Gastrocnemius medialis (tissue), 4 donors: ENCODE measurements around the gene TSR3. TPM values are rescaled to one million over a fixed set of nuclear protein-coding genes. Genes with fewer than 3 reads are reported as not detected.

ENCODE experiments used
- ATAC-seq, 2 donors: fragments of 150-250 bp; one replicate each; pipeline ENCODE4 v1.9.1; 2016
- DNase-seq, 2 donors: peaks; one replicate each; pipeline ENCODE4 v3.0.0-alpha.2; 2019
- H3K27ac ChIP-seq, 4 donors: fragments of 200-600 bp; sonication (generic); 1 replicate in 1 of 4; 2 replicates in 3 of 4; pipeline ENCODE4 v1.5.1; 2016 to 2018; ENCODE audit warnings: mild to moderate bottlenecking in 2 of 4, moderate library complexity in 1 of 4
- H3K27me3 ChIP-seq, 3 donors: fragments of 200-600 bp; sonication (generic) in 2 of 3; 1 replicate in 1 of 3; 2 replicates in 2 of 3; pipeline versions ENCODE4 v1.5.1 to v1.6.0; 2016 to 2019; ENCODE audit warnings: mild to moderate bottlenecking in 1 of 3, moderate library complexity in 1 of 3
- H3K36me3 ChIP-seq, 2 donors: fragments of 200-600 bp; sonication (generic) in 1 of 2; one replicate each; pipeline ENCODE4 v1.5.1; 2017 to 2018
- H3K4me1 ChIP-seq, 2 donors: fragments of 200-600 bp; sonication (generic) in 1 of 2; one replicate each; pipeline ENCODE4 v1.5.1; 2016 to 2017; ENCODE audit warnings: mild to moderate bottlenecking in 2 of 2
- H3K4me3 ChIP-seq, 4 donors: fragments of 200-600 bp; sonication (generic) in 3 of 4; 1 replicate in 1 of 4; 2 replicates in 3 of 4; pipeline ENCODE4 v1.5.1; 2016 to 2019; ENCODE audit warnings: mild to moderate bottlenecking in 2 of 4
- H3K9me3 ChIP-seq, 3 donors: fragments of 200-600 bp; sonication (generic) in 2 of 3; 1 replicate in 1 of 3; 2 replicates in 2 of 3; pipeline ENCODE4 v1.5.1; 2016 to 2019
- POLR2A ChIP-seq, 2 donors: fragments of 450-650 bp; IDR thresholded peaks; one replicate each; pipeline ENCODE4 v1.6.1; 2017; ENCODE audit warnings: antibody characterized with exemption in 2 of 2, mild to moderate bottlenecking in 2 of 2, moderate library complexity in 2 of 2
- in situ Hi-C, 4 donors: fragments of 200-750 bp; cut with MboI; loops; one replicate each; pipeline versions ENCODE4 v1.15.0 to v1.8.0; 2017; ENCODE audit warnings: low sequenced_read_pairs in 4 of 4
- intact Hi-C: fragments of 100-400 bp; cut with DNase I; formaldehyde crosslinking; loops from one replicate; pipeline ENCODE4 v1.15.1; 2023; ENCODE audit warnings: low total_unique reads
- total RNA-seq, 4 donors: library from RNA; depleted of rRNA; stranded (reverse); fragments of >200 nt; gene quantifications; one replicate each; pipeline versions ENCODE4 v1.1.0 to v1.2.3, GENCODE V29; 2016
- TF ChIP-seq, protein P1 (sequence below), 5 experiments: fragments of 450-650 bp in 3 of 5; fragments of 200-600 bp in 2 of 5; sonication (generic) in 2 of 5; IDR thresholded peaks in 4 of 5; conservative IDR thresholded peaks in 1 of 5; 1 replicate in 4 of 5; 2 replicates in 1 of 5; pipeline ENCODE4 v1.5.1; 2016 to 2019; ENCODE audit warnings: antibody characterized with exemption in 5 of 5, mild to moderate bottlenecking in 3 of 5, moderate library complexity in 3 of 5

TSR3 gene
- total RNA-seq, 4 donors from 2014 or later = 63.3 to 103 (median 72.4) TPM

GRCh38 chr16:1341495-1342420 is 9.9 kb downstream of the TSR3 start:
- TF ChIP-seq, protein P1, sequence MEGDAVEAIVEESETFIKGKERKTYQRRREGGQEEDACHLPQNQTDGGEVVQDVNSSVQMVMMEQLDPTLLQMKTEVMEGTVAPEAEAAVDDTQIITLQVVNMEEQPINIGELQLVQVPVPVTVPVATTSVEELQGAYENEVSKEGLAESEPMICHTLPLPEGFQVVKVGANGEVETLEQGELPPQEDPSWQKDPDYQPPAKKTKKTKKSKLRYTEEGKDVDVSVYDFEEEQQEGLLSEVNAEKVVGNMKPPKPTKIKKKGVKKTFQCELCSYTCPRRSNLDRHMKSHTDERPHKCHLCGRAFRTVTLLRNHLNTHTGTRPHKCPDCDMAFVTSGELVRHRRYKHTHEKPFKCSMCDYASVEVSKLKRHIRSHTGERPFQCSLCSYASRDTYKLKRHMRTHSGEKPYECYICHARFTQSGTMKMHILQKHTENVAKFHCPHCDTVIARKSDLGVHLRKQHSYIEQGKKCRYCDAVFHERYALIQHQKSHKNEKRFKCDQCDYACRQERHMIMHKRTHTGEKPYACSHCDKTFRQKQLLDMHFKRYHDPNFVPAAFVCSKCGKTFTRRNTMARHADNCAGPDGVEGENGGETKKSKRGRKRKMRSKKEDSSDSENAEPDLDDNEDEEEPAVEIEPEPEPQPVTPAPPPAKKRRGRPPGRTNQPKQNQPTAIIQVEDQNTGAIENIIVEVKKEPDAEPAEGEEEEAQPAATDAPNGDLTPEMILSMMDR (IDR thresholded peaks at IDR 0.05 in 4 of 5, conservative IDR thresholded peaks at IDR 0.05 in 1 of 5) = no peak
- TF ChIP-seq POLR2A (IDR thresholded peaks at IDR 0.05) = no peak
- DNase-seq = no peak
- ATAC-seq = no peak
- no peak overlapping the region for H3K4me3 ChIP-seq
- H3K4me1 ChIP-seq = peaks cover 4 to 12% of the 10 kb centered on the region in 2 donors
- no peaks in the 10 kb centered on the region for H3K36me3 ChIP-seq
- H3K27ac ChIP-seq = no peak overlapping the region
- in situ Hi-C loops (no loop called here), intact Hi-C loops (loop anchor here (5.0 kb wide), 1 partner anchor 34 kb away; the partner anchor contains the start of gene UBE2I)
- H3K27me3 ChIP-seq = no peaks in the 10 kb centered on the region
- no peaks in the 10 kb centered on the region for H3K9me3 ChIP-seq

- H3K36me3 ChIP-seq = no peaks in the 10 kb centered on the region
- no peak for ATAC-seq
- intact Hi-C loops = loop anchor here (5.0 kb wide), 1 partner anchor 34 kb away; the partner anchor contains the start of gene UBE2I
- no peak for DNase-seq
- in situ Hi-C loops = no loop called here
- H3K27me3 ChIP-seq = no peaks in the 10 kb centered on the region
- H3K4me1 ChIP-seq = peaks cover 4 to 12% of the 10 kb centered on the region in 2 donors
- H3K4me3 ChIP-seq = no peak overlapping the region
- TF ChIP-seq, protein P1 (IDR thresholded peaks at IDR 0.05 in 4 of 5, conservative IDR thresholded peaks at IDR 0.05 in 1 of 5) = no peak
- no peak for TF ChIP-seq POLR2A (IDR thresholded peaks at IDR 0.05)
- no peaks in the 10 kb centered on the region for H3K9me3 ChIP-seq
- H3K27ac ChIP-seq = no peak overlapping the region
These were observed 10.8 kb downstream of the TSR3 start for GRCh38 chr16:1340730-1341494.

DNA sequence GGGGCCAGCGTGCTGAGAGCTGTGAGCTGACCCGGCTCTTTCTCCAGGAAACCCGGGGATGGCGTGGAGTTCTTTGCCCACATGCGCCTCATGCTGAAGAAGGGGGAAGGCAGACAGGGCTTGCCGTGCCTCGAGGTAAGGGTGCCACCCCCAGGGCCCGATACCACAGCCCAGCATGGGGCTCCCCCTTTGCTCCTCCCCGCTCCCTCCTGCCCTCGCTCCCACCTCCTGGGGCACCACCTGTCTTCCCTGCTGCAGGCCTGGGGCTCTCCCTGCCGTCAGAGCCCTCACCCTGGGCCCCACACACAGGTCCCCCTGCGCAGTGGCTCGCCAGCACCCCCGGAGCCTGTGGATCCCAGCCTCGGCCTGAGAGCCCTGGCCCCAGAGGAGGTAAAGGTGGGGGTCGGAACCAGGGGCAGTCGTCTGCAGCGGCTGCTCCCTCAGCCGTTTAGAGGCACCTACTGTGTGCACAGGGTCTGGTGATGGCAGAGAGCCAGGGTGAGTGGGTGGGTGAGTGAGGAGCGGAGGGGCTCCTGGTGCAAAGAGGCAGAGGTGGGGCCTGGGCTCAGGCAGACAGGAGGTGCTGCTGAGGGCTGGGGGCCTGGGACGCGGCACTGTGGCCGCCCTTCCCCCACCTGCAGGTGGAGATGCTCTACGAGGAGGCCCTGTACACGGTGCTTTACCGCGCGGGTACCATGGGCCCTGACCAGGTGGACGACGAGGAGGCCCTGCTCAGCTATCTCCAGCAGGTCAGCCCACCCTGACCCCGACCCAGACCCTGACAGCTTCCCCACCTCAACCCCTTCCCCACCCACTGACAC is 12.6 kb downstream of the TSR3 start:
- in situ Hi-C loops = no loop called here
- Histone ChIP-seq H3K4me1 (peaks cover 4 to 12% of the 10 kb centered on the region in 2 donors), H3K27ac (no peak overlapping the region), H3K9me3 (no peaks in the 10 kb centered on the region), H3K36me3 (no peaks in the 10 kb centered on the region), H3K27me3 (peaks cover 12 to 18% (median 14%) of the 10 kb centered on the region in 3 donors), H3K4me3 (no peak overlapping the region)
- TF ChIP-seq, protein P1 (IDR thresholded peaks at IDR 0.05 in 4 of 5, conservative IDR thresholded peaks at IDR 0.05 in 1 of 5) = no peak
- no peak for TF ChIP-seq POLR2A (IDR thresholded peaks at IDR 0.05)
- no peak for ATAC-seq
- intact Hi-C loops = no loop called here
- no peak for DNase-seq

- Histone ChIP-seq H3K9me3 (no peaks in the 10 kb centered on the region), H3K4me3 (no peak overlapping the region), H3K36me3 (no peaks in the 10 kb centered on the region), H3K4me1 (peaks cover 4 to 5% of the 10 kb centered on the region in 2 donors), H3K27ac (no peak overlapping the region), H3K27me3 (peaks cover 16 to 23% (median 21%) of the 10 kb centered on the region in 3 donors)
- ATAC-seq (no peak), DNase-seq (no peak)
- TF ChIP-seq, protein P1 (IDR thresholded peaks at IDR 0.05 in 4 of 5, conservative IDR thresholded peaks at IDR 0.05 in 1 of 5) = no peak
- no peak for TF ChIP-seq POLR2A (IDR thresholded peaks at IDR 0.05)
- in situ Hi-C loops = no loop called here
- intact Hi-C loops = no loop called here
These were observed 13.5 kb downstream of the TSR3 start for GRCh38 chr16:1338119-1338730.
